Fibroblast of lung (primary cell): ENCODE measurements around the gene EFHC1. TPM values are rescaled to one million over a fixed set of nuclear protein-coding genes. Genes with fewer than 3 reads are reported as not detected.

Experiments
- DNase-seq, 2 donors: peaks; one replicate each; pipeline versions ENCODE4 v3.0.0 to v3.0.0-alpha.2; 2010; ENCODE audit warnings: low read depth in 2 of 2
- H2AFZ ChIP-seq: 2 replicates; pipeline ENCODE4 v1.5.1; 2012; ENCODE audit warnings: low read length, control low read depth, inconsistent platforms
- H3K27ac ChIP-seq: 2 replicates; pipeline ENCODE4 v1.5.1; 2011; ENCODE audit warnings: low read length, control low read depth; ENCODE audit not compliant: insufficient read depth
- H3K27me3 ChIP-seq: 2 replicates; pipeline ENCODE4 v1.5.1; 2011; ENCODE audit warnings: mild to moderate bottlenecking, low read length; ENCODE audit not compliant: control insufficient read depth, insufficient read depth
- H3K36me3 ChIP-seq: 2 replicates; pipeline ENCODE4 v1.5.1; 2011; ENCODE audit warnings: low read length; ENCODE audit not compliant: control insufficient read depth, insufficient read depth
- H3K4me1 ChIP-seq: 2 replicates; pipeline ENCODE4 v1.5.1; 2011; ENCODE audit warnings: low read length; ENCODE audit not compliant: control insufficient read depth, insufficient read depth; ENCODE audit errors: extremely low read depth
- H3K4me2 ChIP-seq: 2 replicates; pipeline ENCODE4 v1.5.1; 2011; ENCODE audit warnings: low read length, control low read depth; ENCODE audit not compliant: insufficient read depth; ENCODE audit errors: extremely low read depth
- H3K4me3 ChIP-seq, 4 experiments: fragments of 200-600 bp in 1 of 4; sonication (generic) in 1 of 4; replicated peaks in 1 of 4; 2 replicates each; pipeline ENCODE4 v1.5.1; 2011 to 2016; ENCODE audit warnings: low read length in 4 of 4, low read depth in 3 of 4, mild to moderate bottlenecking in 3 of 4, control low read depth in 2 of 4, inconsistent platforms in 1 of 4, mixed read lengths in 1 of 4; ENCODE audit not compliant: insufficient read depth in 1 of 4; ENCODE audit errors: control extremely low read depth in 1 of 4
- H3K79me2 ChIP-seq: 2 replicates; pipeline ENCODE4 v1.5.1; 2012; ENCODE audit warnings: mild to moderate bottlenecking, low read length, inconsistent platforms; ENCODE audit not compliant: control insufficient read depth, insufficient read depth
- H3K9ac ChIP-seq: 2 replicates; pipeline ENCODE4 v1.5.1; 2011; ENCODE audit warnings: mild to moderate bottlenecking, low read length, control low read depth; ENCODE audit not compliant: insufficient read depth
- H3K9me3 ChIP-seq: 2 replicates; pipeline ENCODE4 v1.5.1; 2012; ENCODE audit warnings: low read depth, low read length; ENCODE audit not compliant: control insufficient read depth, insufficient read depth
- H4K20me1 ChIP-seq: 2 replicates; pipeline ENCODE4 v1.5.1; 2011; ENCODE audit warnings: low read length; ENCODE audit not compliant: control insufficient read depth, insufficient read depth; ENCODE audit errors: extremely low read depth
- EZH2 ChIP-seq: IDR thresholded peaks from 2 replicates; pipeline ENCODE4 v1.5.1; 2012; ENCODE audit warnings: low read length, control low read depth, mild to moderate bottlenecking; ENCODE audit errors: missing control alignments
- polyA plus RNA-seq, 2 donors: library from polyadenylated mRNA; depleted of rRNA in 1 of 2; stranded (reverse) in 1 of 2; unstranded in 1 of 2; fragments of >200 nt; gene quantifications; 2 replicates each; pipeline ENCODE4 v1.2.1, GENCODE V29; 2011 to 2012; ENCODE audit warnings: missing spikeins in 1 of 2
- total RNA-seq: library from RNA; depleted of rRNA; stranded (reverse); fragments of >200 nt; gene quantifications from 2 replicates; pipeline ENCODE4 v1.2.1, GENCODE V29; 2014
- TF ChIP-seq, protein P1 (sequence below), 2 donors: IDR thresholded peaks in 1 of 2; conservative IDR thresholded peaks in 1 of 2; 1 replicate in 1 of 2; 2 replicates in 1 of 2; pipeline ENCODE4 v1.5.1; 2011 to 2012; ENCODE audit warnings: low read length in 2 of 2, control low read depth in 1 of 2, inconsistent platforms in 1 of 2, low read depth in 1 of 2, mild to moderate bottlenecking in 1 of 2

EFHC1 gene
- total and polyA plus RNA-seq, 2 donors (not counting 1 experiment from before 2014, with no cell fraction given), result 29.4 to 32.9 TPM

DNA sequence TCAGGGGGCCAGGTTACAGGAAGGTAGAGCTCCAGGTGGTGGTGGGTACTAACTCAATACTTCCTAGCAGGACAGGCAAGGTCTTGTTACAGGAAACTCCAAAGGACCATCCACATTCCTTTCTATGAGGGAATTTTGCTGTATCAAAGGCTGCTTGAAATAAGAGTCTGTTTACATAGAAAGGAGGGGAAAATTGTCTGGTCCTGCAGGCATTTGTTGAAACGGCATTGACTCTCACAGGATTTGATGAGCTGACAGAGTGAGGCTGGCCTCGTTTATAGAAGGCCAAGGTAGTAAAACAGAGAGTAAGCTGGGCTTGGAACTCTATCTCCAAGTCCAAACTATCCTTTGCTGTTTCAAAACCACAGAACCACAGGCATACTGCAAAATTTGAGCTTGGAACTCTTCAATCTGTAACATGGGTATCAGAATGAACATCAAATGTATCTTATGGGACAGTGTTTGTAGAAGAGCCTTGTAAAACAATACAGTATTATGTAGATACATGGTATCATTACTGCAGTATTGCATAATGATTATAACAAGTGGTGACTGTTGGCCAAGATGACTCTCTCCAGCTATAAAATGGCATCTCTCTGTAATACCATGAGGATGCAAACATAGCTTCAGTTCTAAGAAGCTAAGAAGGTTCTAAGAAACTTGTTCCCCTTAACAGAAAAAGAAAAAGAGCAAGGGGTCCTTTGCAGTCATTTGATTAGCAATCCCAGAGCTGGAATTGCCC lies 95.2 kb downstream of the EFHC1 start:
- no peak for TF ChIP-seq EZH2
- TF ChIP-seq, protein P1, sequence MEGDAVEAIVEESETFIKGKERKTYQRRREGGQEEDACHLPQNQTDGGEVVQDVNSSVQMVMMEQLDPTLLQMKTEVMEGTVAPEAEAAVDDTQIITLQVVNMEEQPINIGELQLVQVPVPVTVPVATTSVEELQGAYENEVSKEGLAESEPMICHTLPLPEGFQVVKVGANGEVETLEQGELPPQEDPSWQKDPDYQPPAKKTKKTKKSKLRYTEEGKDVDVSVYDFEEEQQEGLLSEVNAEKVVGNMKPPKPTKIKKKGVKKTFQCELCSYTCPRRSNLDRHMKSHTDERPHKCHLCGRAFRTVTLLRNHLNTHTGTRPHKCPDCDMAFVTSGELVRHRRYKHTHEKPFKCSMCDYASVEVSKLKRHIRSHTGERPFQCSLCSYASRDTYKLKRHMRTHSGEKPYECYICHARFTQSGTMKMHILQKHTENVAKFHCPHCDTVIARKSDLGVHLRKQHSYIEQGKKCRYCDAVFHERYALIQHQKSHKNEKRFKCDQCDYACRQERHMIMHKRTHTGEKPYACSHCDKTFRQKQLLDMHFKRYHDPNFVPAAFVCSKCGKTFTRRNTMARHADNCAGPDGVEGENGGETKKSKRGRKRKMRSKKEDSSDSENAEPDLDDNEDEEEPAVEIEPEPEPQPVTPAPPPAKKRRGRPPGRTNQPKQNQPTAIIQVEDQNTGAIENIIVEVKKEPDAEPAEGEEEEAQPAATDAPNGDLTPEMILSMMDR (conservative IDR thresholded peaks at IDR 0.05 in 1 of 2, IDR thresholded peaks at IDR 0.05 in 1 of 2; ENCODE audit: low read depth in 1 of 2, low read length in 2 of 2), result no peak
- Histone ChIP-seq H3K9me3 (no peaks in the 10 kb centered on the region), H2AFZ (no peak overlapping the region), H3K27ac (peak overlapping the region; percentile 84), H3K9ac (no peak overlapping the region), H3K27me3 (no peaks in the 10 kb centered on the region), H4K20me1 (no peaks in the 10 kb centered on the region), H3K36me3 (peaks cover 22% of the 10 kb centered on the region), H3K4me1 (peaks cover 89% of the 10 kb centered on the region), H3K4me2 (no peak overlapping the region), H3K79me2 (peaks cover 58% of the 10 kb centered on the region), H3K4me3 (no peak overlapping the region)
- DNase-seq, result peak in 1 of 2 donors; percentile 60

DNA sequence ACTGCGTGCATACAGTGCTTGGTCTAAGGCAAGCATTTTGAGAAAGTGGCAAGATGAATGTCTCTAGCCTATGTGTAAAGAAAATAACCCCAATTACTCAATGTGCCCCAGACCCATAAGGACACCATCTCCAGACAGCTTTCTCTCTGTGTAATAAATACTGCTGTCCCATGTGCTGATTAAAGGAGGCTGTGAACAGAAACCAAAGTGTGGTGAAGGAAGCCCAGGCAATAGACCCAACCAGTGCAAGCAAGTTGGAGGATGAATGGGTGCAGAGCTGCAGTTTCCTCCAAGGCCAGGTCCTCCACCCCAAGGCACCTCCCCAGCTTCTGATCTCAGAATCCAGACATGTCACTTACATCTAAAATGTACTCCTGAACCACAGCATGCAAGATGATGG lies 96.1 kb downstream of the EFHC1 start:
- Histone ChIP-seq H2AFZ (no peak overlapping the region), H3K9me3 (no peaks in the 10 kb centered on the region), H3K36me3 (peaks cover 21% of the 10 kb centered on the region), H3K4me3 (no peak overlapping the region), H3K9ac (no peak overlapping the region), H3K4me2 (no peak overlapping the region), H3K79me2 (peaks cover 65% of the 10 kb centered on the region), H3K4me1 (peaks cover 82% of the 10 kb centered on the region), H3K27me3 (no peaks in the 10 kb centered on the region), H3K27ac (peak overlapping the region; percentile 96), H4K20me1 (no peaks in the 10 kb centered on the region)
- no peak for DNase-seq
- TF ChIP-seq, protein P1 (conservative IDR thresholded peaks at IDR 0.05 in 1 of 2, IDR thresholded peaks at IDR 0.05 in 1 of 2; ENCODE audit: low read depth in 1 of 2, low read length in 2 of 2), result no peak
- no peak for TF ChIP-seq EZH2

DNA sequence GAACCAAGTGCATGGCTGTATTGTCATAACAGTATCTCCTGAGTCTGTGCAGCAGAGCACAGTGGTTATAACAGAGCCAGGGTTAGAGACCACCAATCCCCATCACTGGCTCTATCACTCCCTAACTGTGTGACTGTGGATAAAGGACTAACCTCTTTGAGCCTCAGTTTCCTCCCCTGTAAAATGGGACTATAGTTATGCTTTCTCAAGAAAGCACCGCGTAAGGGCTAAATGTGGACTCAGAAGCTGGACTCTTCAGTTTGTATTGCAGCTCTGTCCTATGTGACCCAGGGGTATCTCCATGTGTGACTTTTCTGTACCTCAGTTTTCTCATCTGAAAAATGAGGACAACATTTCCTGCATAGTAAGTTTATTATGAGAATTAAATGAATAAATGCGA lies 96.8 kb downstream of the EFHC1 start:
- Histone ChIP-seq H4K20me1 (no peaks in the 10 kb centered on the region), H3K79me2 (peaks cover 68% of the 10 kb centered on the region), H2AFZ (no peak overlapping the region), H3K27me3 (no peaks in the 10 kb centered on the region), H3K4me2 (no peak overlapping the region), H3K9me3 (no peaks in the 10 kb centered on the region), H3K4me3 (no peak overlapping the region), H3K36me3 (peaks cover 19% of the 10 kb centered on the region), H3K4me1 (peaks cover 79% of the 10 kb centered on the region), H3K27ac (peak overlapping the region; percentile 96), H3K9ac (no peak overlapping the region)
- TF ChIP-seq, protein P1 (conservative IDR thresholded peaks at IDR 0.05 in 1 of 2, IDR thresholded peaks at IDR 0.05 in 1 of 2; ENCODE audit: low read depth in 1 of 2, low read length in 2 of 2), result no peak
- TF ChIP-seq EZH2, result no peak
- no peak for DNase-seq
